HL-60 (cell line): ENCODE measurements around the gene BHMT.

ENCODE experiments used
- DNase-seq, 2 experiments: peaks; one replicate each; pipeline ENCODE4 v3.0.0-alpha.2; 2010 to 2020; ENCODE audit warnings: low read depth in 1 of 2, low spot score in 1 of 2
- H3K27ac ChIP-seq: fragments of 250-450 bp; sonication (Bioruptor Pico); replicated peaks from 2 replicates; pipeline ENCODE4 v1.5.1; 2020; ENCODE audit warnings: mild to moderate bottlenecking, moderate library complexity
- H3K27me3 ChIP-seq: fragments of 250-450 bp; sonication (Bioruptor Pico); 2 replicates; pipeline ENCODE4 v1.5.1; 2021; ENCODE audit warnings: mild to moderate bottlenecking, moderate library complexity; ENCODE audit not compliant: insufficient read depth, poor library complexity, severe bottlenecking
- H3K4me3 ChIP-seq: replicated peaks from 2 replicates; pipeline ENCODE4 v1.5.1; 2011; ENCODE audit warnings: mild to moderate bottlenecking, control low read depth, low read length; ENCODE audit not compliant: insufficient read depth
- CTCF ChIP-seq: IDR thresholded peaks from one replicate; pipeline ENCODE4 v1.5.1; 2011; ENCODE audit warnings: low read length, control low read depth, inconsistent platforms; ENCODE audit not compliant: insufficient read depth
- GABPA ChIP-seq: IDR thresholded peaks from 2 replicates; pipeline ENCODE4 v1.6.1; 2012; ENCODE audit warnings: low read depth
- POLR2AphosphoS5 ChIP-seq: IDR thresholded peaks from 2 replicates; pipeline ENCODE4 v1.6.1; 2012; ENCODE audit warnings: low read depth
- REST ChIP-seq: IDR thresholded peaks from 2 replicates; pipeline ENCODE4 v1.6.1; 2012; ENCODE audit warnings: low read depth; ENCODE audit not compliant: insufficient replicate concordance
- SPI1 ChIP-seq: IDR thresholded peaks from 2 replicates; pipeline ENCODE4 v1.6.1; 2012; ENCODE audit warnings: low read depth, mild to moderate bottlenecking, borderline replicate concordance

Gene BHMT

GRCh38 chr5:79124607-79125006 is 13.0 kb downstream of the BHMT start:
- Histone ChIP-seq H3K4me3 (no peak overlapping the region), H3K27me3 (no peaks in the 10 kb centered on the region), H3K27ac (no peak overlapping the region)
- no peak for TF ChIP-seq SPI1
- DNase-seq = no peak

GRCh38 chr5:79130781-79131180 is 19.2 kb downstream of the BHMT start:
- no peak for TF ChIP-seq REST
- no peak for TF ChIP-seq GABPA
- no peak for TF ChIP-seq CTCF
- no peak for TF ChIP-seq SPI1
- TF ChIP-seq POLR2AphosphoS5 = no peak
- DNase-seq = no peak

DNA sequence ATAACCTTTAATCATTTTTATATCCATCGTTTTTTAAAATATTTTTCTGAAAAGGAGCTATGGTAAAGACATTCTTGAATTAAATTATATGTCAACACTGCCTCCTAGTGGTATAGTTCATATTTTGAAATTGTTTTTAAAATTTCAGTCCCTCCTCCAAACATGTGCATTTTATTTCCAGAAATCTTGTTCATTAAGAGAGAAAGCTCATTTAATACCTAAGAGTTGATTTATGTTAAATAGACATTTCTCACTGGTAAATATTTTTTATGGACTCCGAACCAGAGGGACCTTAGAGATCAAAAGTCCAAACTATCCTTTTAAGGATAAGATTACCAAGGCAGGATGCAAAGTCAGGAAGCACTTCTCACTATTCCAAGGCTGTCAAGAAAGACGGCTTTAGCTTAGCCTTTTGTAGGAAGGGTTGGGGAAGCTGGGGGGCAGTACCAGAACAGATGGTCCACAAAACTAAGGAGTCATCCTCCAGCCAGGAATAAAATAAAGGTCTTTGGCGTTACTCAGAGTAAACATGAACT is 21.6 kb downstream of the BHMT start:
- Histone ChIP-seq H3K27ac (no peak overlapping the region), H3K4me3 (no peak overlapping the region), H3K27me3 (no peaks in the 10 kb centered on the region)
- no peak for DNase-seq
- no peak for TF ChIP-seq POLR2AphosphoS5
- no peak for TF ChIP-seq CTCF
- TF ChIP-seq GABPA = no peak
- no peak for TF ChIP-seq SPI1
- no peak for TF ChIP-seq REST

More at GRCh38 chr5:79130781-79131180, 19.2 kb downstream of the BHMT start:
- H3K4me3 ChIP-seq = no peak overlapping the region
- H3K27ac ChIP-seq = no peak overlapping the region
- H3K27me3 ChIP-seq = no peaks in the 10 kb centered on the region

GRCh38 chr5:79133657-79134451 is 22.2 kb downstream of the BHMT start:
- Histone ChIP-seq H3K27ac (no peak overlapping the region), H3K4me3 (no peak overlapping the region; the same call in 1 of the 2 replicates), H3K27me3 (no peaks in the 10 kb centered on the region)
- DNase-seq = peak; percentile 12 to 44
- TF ChIP-seq CTCF = peak; percentile 9
- TF ChIP-seq POLR2AphosphoS5 = no peak
- no peak for TF ChIP-seq SPI1
